HepG2 (cell line): Measurements from ENCODE around the gene DNAJB2. TPM values are rescaled to one million over a fixed set of nuclear protein-coding genes. Genes with fewer than 3 reads are reported as not detected.

ENCODE experiments used
- CC2D1A ChIP-seq: sonication (generic); formaldehyde crosslinking; IDR thresholded peaks from 2 replicates; pipeline ENCODE4 v1.8.1; 2023; ENCODE audit warnings: mild to moderate bottlenecking, missing genetic modification reagents
- HDAC2 ChIP-seq: sonication (generic); formaldehyde crosslinking; IDR thresholded peaks from 2 replicates; pipeline ENCODE4 v1.4.0; 2020; ENCODE audit warnings: missing genetic modification reagents
- HIVEP1 ChIP-seq: sonication (generic); formaldehyde crosslinking; IDR thresholded peaks from 2 replicates; pipeline ENCODE4 v1.4.0; 2020; ENCODE audit warnings: mild to moderate bottlenecking, missing genetic modification reagents
- KLF12 ChIP-seq: sonication (generic); formaldehyde crosslinking; IDR thresholded peaks from 2 replicates; pipeline ENCODE4 v1.4.0; 2020; ENCODE audit warnings: missing genetic modification reagents, borderline replicate concordance
- KLF13 ChIP-seq: sonication (generic); formaldehyde crosslinking; IDR thresholded peaks from 2 replicates; pipeline ENCODE4 v1.4.0; 2020; ENCODE audit warnings: mild to moderate bottlenecking, missing genetic modification reagents
- MAF1 ChIP-seq: sonication (generic); formaldehyde crosslinking; IDR thresholded peaks from 2 replicates; pipeline ENCODE4 v1.5.0; 2020; ENCODE audit warnings: missing genetic modification reagents, borderline replicate concordance
- MATR3 ChIP-seq: sonication (generic); formaldehyde crosslinking; IDR thresholded peaks from 2 replicates; pipeline ENCODE4 v1.4.0; 2020; ENCODE audit warnings: missing genetic modification reagents
- MED13 ChIP-seq: sonication (generic); formaldehyde crosslinking; IDR thresholded peaks from 2 replicates; pipeline ENCODE4 v1.5.0; 2020; ENCODE audit warnings: missing genetic modification reagents
- MTF1 ChIP-seq: sonication (generic); formaldehyde crosslinking; IDR thresholded peaks from 2 replicates; pipeline ENCODE4 v1.5.0; 2020; ENCODE audit warnings: missing genetic modification reagents
- MYPOP ChIP-seq: sonication (generic); formaldehyde crosslinking; IDR thresholded peaks from 2 replicates; pipeline ENCODE4 v1.8.1; 2023; ENCODE audit warnings: mild to moderate bottlenecking, moderate library complexity, missing genetic modification reagents
- NFIC ChIP-seq: IDR thresholded peaks from 2 replicates; pipeline ENCODE4 v1.6.1; 2012; ENCODE audit warnings: mild to moderate bottlenecking, low read length, inconsistent platforms
- PAF1 ChIP-seq: IDR thresholded peaks from 2 replicates; pipeline ENCODE4 v1.6.1; 2016; ENCODE audit warnings: missing genetic modification reagents, missing compliant biosample characterization
- TBX3 ChIP-seq: fragments of 450-650 bp; IDR thresholded peaks from 2 replicates; pipeline ENCODE4 v1.6.1; 2017; ENCODE audit warnings: antibody characterized with exemption, mild to moderate bottlenecking, inconsistent platforms, borderline replicate concordance
- XBP1 ChIP-seq: sonication (generic); formaldehyde crosslinking; IDR thresholded peaks from 2 replicates; pipeline ENCODE4 v1.5.0; 2020; ENCODE audit warnings: missing genetic modification reagents
- YY1 ChIP-seq: IDR thresholded peaks from 2 replicates; pipeline ENCODE4 v1.6.1; 2011; ENCODE audit warnings: low read length, low read depth, moderate library complexity, mild to moderate bottlenecking; ENCODE audit not compliant: insufficient read depth, insufficient replicate concordance
- ZBTB7A ChIP-seq: sonication (generic); formaldehyde crosslinking; IDR thresholded peaks from 2 replicates; pipeline ENCODE4 v1.8.0; 2022; ENCODE audit warnings: mild to moderate bottlenecking, missing genetic modification reagents
- ZNF281 ChIP-seq: sonication (generic); formaldehyde crosslinking; IDR thresholded peaks from 2 replicates; pipeline ENCODE4 v1.4.0; 2020; ENCODE audit warnings: missing genetic modification reagents, borderline replicate concordance
- ZNF329 ChIP-seq: sonication (generic); formaldehyde crosslinking; IDR thresholded peaks from 2 replicates; pipeline ENCODE4 v1.9.0; 2021; ENCODE audit warnings: low read depth, mild to moderate bottlenecking, missing genetic modification reagents
- ZNF547 ChIP-seq: sonication (generic); formaldehyde crosslinking; IDR thresholded peaks from 2 replicates; pipeline ENCODE4 v1.5.1; 2020; ENCODE audit warnings: mild to moderate bottlenecking, missing genetic modification reagents
- ZNF569 ChIP-seq: sonication (generic); formaldehyde crosslinking; IDR thresholded peaks from 2 replicates; pipeline ENCODE4 v1.5.0; 2020; ENCODE audit warnings: mild to moderate bottlenecking, missing genetic modification reagents, moderate library complexity, borderline replicate concordance
- ZNF687 ChIP-seq: sonication (generic); formaldehyde crosslinking; IDR thresholded peaks from 2 replicates; pipeline ENCODE4 v1.5.1; 2020; ENCODE audit warnings: mild to moderate bottlenecking, missing genetic modification reagents, moderate library complexity
- ZSCAN29 ChIP-seq: sonication (generic); formaldehyde crosslinking; conservative IDR thresholded peaks from 2 replicates; pipeline ENCODE4 v1.4.0; 2020; ENCODE audit warnings: mild to moderate bottlenecking, missing genetic modification reagents
- polyA plus RNA-seq, 8 experiments: library from polyadenylated mRNA; depleted of rRNA in 3 of 8; stranded (reverse) in 7 of 8; unstranded in 1 of 8; fragments of >200 nt; fragmentation: Illumina TruSeq in 4 of 8; extraction: Trizol in 4 of 8; gene quantifications; 2 replicates each; pipeline versions ENCODE4 v1.2.1 to v1.2.3, GENCODE V29; 2011 to 2016; ENCODE audit warnings: low read depth in 4 of 8, missing spikeins in 1 of 8, mixed read lengths in 1 of 8; ENCODE audit not compliant: insufficient read depth in 1 of 8
- total RNA-seq, 5 experiments: library from RNA; depleted of rRNA; stranded (reverse); fragments of >200 nt; fragmentation: Illumina TruSeq; extraction: Trizol; gene quantifications; 2 replicates each; pipeline ENCODE4 v1.2.3, GENCODE V29; 2016; ENCODE audit warnings: low read depth in 1 of 5

The DNAJB2 gene
- total and polyA plus RNA-seq, 2 of the 13 experiments (the other 11 are each of a cell fraction or from before 2014, with no cell fraction given): 21.3 to 31.1 TPM

- peak; percentile 97 for TF ChIP-seq ZNF687 (CRISPR knock-in tag)
- TF ChIP-seq ZBTB7A: 0 out of 2 replicates have a peak, but pooled peaks have one; percentile 8
- TF ChIP-seq CC2D1A (CRISPR knock-in tag): 0 out of 2 replicates have a peak, but pooled peaks have one; percentile 34
- TF ChIP-seq KLF13: no peak
- peak; percentile 92; the same call in 1 of the 2 replicates for TF ChIP-seq ZNF547 (CRISPR knock-in tag)
- TF ChIP-seq KLF12: peak; percentile 74; the same call in 1 of the 2 replicates
- TF ChIP-seq ZSCAN29: peak; percentile 65; the same call in 1 of the 2 replicates
- no peak for TF ChIP-seq MAF1 (CRISPR knock-in tag)
- TF ChIP-seq TBX3: no peak
- peak; percentile 64; the same call in 1 of the 2 replicates for TF ChIP-seq HIVEP1 (CRISPR knock-in tag)
- TF ChIP-seq PAF1 (CRISPR knock-in tag): no peak
- TF ChIP-seq MED13 (CRISPR knock-in tag): no peak
- TF ChIP-seq YY1: peak; percentile 82
- no peak for TF ChIP-seq ZNF569 (CRISPR knock-in tag)
- TF ChIP-seq HDAC2 (CRISPR knock-in tag): peak; percentile 80
- no peak for TF ChIP-seq NFIC
- TF ChIP-seq XBP1 (CRISPR knock-in tag): no peak
- TF ChIP-seq MTF1 (CRISPR knock-in tag): no peak
- no peak for TF ChIP-seq ZNF329 (CRISPR knock-in tag)
- TF ChIP-seq MYPOP (CRISPR knock-in tag): no peak; the same call in 1 of the 2 replicates
- TF ChIP-seq MATR3 (CRISPR knock-in tag): no peak
- TF ChIP-seq ZNF281 (CRISPR knock-in tag): no peak
Observed at GRCh38 chr2:219294356-219295351, 15.5 kb downstream of the DNAJB2 start (continued).
